ENCODE measurements around the gene LMF1.

LMF1 gene

GRCh38 chr16:900211-900610, 70.6 kb downstream of the LMF1 start:
- no peaks in the 10 kb centered on the region for H3K36me3 ChIP-seq (ENCODE audit: control insufficient read depth, low read length)
- H3F3A ChIP-seq (ENCODE audit: control insufficient read depth, insufficient read depth), result no peaks in the 10 kb centered on the region
- H4K20me1 ChIP-seq (ENCODE audit: control insufficient read depth, insufficient read depth, low read depth, low read length), result no peaks in the 10 kb centered on the region
- H3K4me2 ChIP-seq (ENCODE audit: low read length), result no peak overlapping the region
- H3K4me1 ChIP-seq (ENCODE audit: control insufficient read depth, low read length), result no peaks in the 10 kb centered on the region
- H3K27ac ChIP-seq (ENCODE audit: low read depth, low read length), result no peak overlapping the region
- H3K9me3 ChIP-seq (ENCODE audit: control insufficient read depth, insufficient read depth, low read length), result no peaks in the 10 kb centered on the region
- TF ChIP-seq EZH2phosphoT487 (IDR thresholded peaks at IDR 0.05; ENCODE audit: borderline replicate concordance, low read length) (no peak), CTCF (IDR thresholded peaks at IDR 0.05; ENCODE audit: low read depth, low read length, poor library complexity, severe bottlenecking) (no peak)
- H3K4me3 ChIP-seq (ENCODE audit: low read length), result no peak overlapping the region
- no peaks in the 10 kb centered on the region for H3K79me2 ChIP-seq (ENCODE audit: control insufficient read depth, low read length)
- H3K27me3 ChIP-seq (ENCODE audit: control insufficient read depth, low read length), result no peaks in the 10 kb centered on the region
- H3K9me2 ChIP-seq (replicated peaks; ENCODE audit: control insufficient read depth, low read length), result no peaks in the 10 kb centered on the region

GRCh38 chr16:899683-900060, 71.1 kb downstream of the LMF1 start:
- Histone ChIP-seq H3K4me1 (ENCODE audit: control insufficient read depth, low read length) (no peaks in the 10 kb centered on the region), H3K79me2 (ENCODE audit: control insufficient read depth, low read length) (no peaks in the 10 kb centered on the region)
- TF ChIP-seq EZH2phosphoT487 (IDR thresholded peaks at IDR 0.05; ENCODE audit: borderline replicate concordance, low read length), result no peak
- TF ChIP-seq CTCF (IDR thresholded peaks at IDR 0.05; ENCODE audit: low read depth, low read length, poor library complexity, severe bottlenecking), result no peak

GRCh38 chr16:898761-899682, 71.8 kb downstream of the LMF1 start:
- H4K20me1 ChIP-seq (ENCODE audit: control insufficient read depth, insufficient read depth, low read depth, low read length), result no peaks in the 10 kb centered on the region
- H3K4me3 ChIP-seq (ENCODE audit: low read length), result no peak overlapping the region
- H3K79me2 ChIP-seq (ENCODE audit: control insufficient read depth, low read length), result no peaks in the 10 kb centered on the region
- no peaks in the 10 kb centered on the region for H3K36me3 ChIP-seq (ENCODE audit: control insufficient read depth, low read length)
- TF ChIP-seq CTCF (IDR thresholded peaks at IDR 0.05; ENCODE audit: low read depth, low read length, poor library complexity, severe bottlenecking), result no peak
- TF ChIP-seq EZH2phosphoT487 (IDR thresholded peaks at IDR 0.05; ENCODE audit: borderline replicate concordance, low read length), result no peak
- H3K4me1 ChIP-seq (ENCODE audit: control insufficient read depth, low read length), result no peaks in the 10 kb centered on the region
- H3K27ac ChIP-seq (ENCODE audit: low read depth, low read length), result no peak overlapping the region
- no peaks in the 10 kb centered on the region for H3K9me2 ChIP-seq (replicated peaks; ENCODE audit: control insufficient read depth, low read length)
- no peaks in the 10 kb centered on the region for H3K9me3 ChIP-seq (ENCODE audit: control insufficient read depth, insufficient read depth, low read length)
- H3K27me3 ChIP-seq (ENCODE audit: control insufficient read depth, low read length), result no peaks in the 10 kb centered on the region
- H3K4me2 ChIP-seq (ENCODE audit: low read length), result no peak overlapping the region
- H3F3A ChIP-seq (ENCODE audit: control insufficient read depth, insufficient read depth), result no peaks in the 10 kb centered on the region

More at GRCh38 chr16:899683-900060, 71.1 kb downstream of the LMF1 start:
- H3K27ac ChIP-seq (ENCODE audit: low read depth, low read length), result no peak overlapping the region
- no peak overlapping the region for H3K4me3 ChIP-seq (ENCODE audit: low read length)
- H3F3A ChIP-seq (ENCODE audit: control insufficient read depth, insufficient read depth), result no peaks in the 10 kb centered on the region
- H3K9me3 ChIP-seq (ENCODE audit: control insufficient read depth, insufficient read depth, low read length), result no peaks in the 10 kb centered on the region
- H3K36me3 ChIP-seq (ENCODE audit: control insufficient read depth, low read length), result no peaks in the 10 kb centered on the region
- H4K20me1 ChIP-seq (ENCODE audit: control insufficient read depth, insufficient read depth, low read depth, low read length), result no peaks in the 10 kb centered on the region
- H3K27me3 ChIP-seq (ENCODE audit: control insufficient read depth, low read length), result no peaks in the 10 kb centered on the region
- no peak overlapping the region for H3K4me2 ChIP-seq (ENCODE audit: low read length)
- H3K9me2 ChIP-seq (replicated peaks; ENCODE audit: control insufficient read depth, low read length), result no peaks in the 10 kb centered on the region

All from DOHH2 (cell line).